NCI-H1417 treated with DMSO at 0.1 percent for 48 hours (cell line): ENCODE data around the gene CACNA1D.
"Not testable (repeated sequence)": the region's sequence is repeated elsewhere in the genome, so short reads cannot be mapped to it uniquely, and the experiment has no call there.

Experiments
- DNase-seq: peaks from one replicate; lab custom pipeline; 2025; lab: John Stamatoyannopoulos, UW

CACNA1D gene

DNA sequence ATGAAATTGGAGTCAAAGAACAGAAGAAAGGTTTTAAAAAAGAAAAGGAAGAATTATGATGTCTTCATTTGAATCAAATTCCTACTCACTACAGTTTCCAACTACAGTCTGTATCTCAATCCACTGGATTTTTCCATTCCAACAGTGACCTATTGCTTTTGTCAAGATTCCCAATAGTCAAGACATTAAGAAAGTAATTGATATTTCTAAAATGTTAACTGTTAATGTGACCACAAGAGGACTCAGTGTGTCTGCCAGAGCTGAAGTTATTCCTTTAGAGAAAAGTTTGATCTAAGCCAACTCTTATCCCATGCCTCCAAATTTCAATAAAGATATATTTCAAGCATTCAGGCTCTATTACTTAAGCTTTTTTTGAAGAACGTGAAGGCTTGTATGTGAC, 163.2 kb downstream of the CACNA1D start:
- no peak for DNase-seq

DNA sequence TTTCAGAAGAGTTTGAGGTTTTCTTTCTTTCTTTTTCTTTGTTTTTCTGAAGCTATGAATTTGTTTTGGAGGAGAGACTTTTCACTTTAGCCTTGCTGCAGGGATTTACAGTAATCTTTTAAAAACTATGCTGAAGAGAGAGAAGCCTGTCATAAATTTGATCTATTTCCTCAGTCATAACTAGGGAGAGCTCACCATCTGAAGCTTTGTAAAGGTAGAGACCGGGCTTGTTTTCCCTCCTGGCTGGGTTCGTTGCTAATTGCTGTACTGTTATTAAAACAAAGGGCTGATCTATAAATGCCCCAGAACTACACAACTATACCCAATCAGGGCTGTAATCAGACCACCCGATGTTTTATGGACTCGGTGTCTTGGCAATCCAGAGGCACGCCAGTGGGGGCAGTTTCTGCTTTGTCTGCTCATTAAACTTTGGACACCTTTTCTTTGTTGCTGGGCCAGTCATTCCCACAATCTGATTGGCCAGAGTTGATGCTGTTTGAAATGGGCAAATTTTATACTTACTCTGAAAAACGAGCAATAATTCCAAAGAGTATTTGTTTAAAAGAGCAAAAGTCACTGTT, 164.3 kb downstream of the CACNA1D start:
- DNase-seq: no peak

DNA sequence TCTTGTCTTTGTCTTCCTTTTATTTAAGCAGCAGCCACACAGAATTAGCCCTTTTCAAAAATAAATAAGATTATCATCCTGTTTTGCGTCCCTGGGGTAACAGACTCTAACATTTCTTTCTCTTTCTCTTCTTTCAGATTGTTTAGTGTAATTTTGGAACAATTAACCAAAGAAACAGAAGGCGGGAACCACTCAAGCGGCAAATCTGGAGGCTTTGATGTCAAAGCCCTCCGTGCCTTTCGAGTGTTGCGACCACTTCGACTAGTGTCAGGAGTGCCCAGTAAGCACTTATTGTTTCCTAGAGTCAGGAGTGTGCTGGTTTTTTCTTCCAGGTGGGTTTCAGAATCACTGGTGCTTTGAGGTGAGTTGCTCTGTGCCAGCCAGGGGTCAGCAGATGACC, 165.6 kb downstream of the CACNA1D start:
- DNase-seq: no peak

DNA sequence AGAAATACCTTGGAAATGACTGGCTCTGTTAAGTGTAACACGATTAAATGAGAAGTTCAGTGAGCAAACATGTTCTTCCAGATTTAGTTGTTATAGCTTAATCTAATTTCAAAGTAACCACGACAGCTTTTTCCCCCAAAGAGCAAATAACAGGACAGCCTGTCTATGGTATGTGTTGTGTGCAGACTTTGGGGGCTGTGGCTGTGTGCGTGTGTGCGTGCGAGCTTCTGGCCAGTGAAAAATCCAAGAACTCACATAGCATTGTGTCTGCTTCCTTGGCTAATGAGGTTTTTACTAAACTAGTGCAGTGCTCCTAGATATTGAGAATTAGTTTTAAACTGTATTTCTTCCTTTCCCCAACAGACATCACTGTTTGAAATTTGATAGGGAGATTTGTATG, 167.1 kb downstream of the CACNA1D start:
- DNase-seq: no peak

DNA sequence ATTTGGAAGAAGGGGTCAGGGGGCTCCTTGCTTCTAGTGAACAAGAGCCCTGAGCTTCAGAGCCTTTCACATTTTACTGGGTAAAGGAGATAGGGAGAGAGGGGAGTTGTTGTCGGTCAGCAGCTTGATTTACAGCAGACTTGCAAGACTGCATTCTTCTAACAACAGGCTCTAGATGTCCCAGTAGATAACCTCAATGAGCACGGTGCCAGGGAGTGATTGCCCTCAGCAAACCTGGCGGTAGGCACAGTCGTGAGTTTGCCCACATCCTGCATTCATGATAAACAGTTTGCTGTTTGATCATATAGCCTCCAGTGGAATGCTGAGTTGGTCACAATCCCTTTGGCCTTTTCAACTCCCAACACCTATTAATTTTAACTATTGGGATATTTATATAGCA, 170.4 kb downstream of the CACNA1D start:
- DNase-seq: not testable (repeated sequence)

DNA sequence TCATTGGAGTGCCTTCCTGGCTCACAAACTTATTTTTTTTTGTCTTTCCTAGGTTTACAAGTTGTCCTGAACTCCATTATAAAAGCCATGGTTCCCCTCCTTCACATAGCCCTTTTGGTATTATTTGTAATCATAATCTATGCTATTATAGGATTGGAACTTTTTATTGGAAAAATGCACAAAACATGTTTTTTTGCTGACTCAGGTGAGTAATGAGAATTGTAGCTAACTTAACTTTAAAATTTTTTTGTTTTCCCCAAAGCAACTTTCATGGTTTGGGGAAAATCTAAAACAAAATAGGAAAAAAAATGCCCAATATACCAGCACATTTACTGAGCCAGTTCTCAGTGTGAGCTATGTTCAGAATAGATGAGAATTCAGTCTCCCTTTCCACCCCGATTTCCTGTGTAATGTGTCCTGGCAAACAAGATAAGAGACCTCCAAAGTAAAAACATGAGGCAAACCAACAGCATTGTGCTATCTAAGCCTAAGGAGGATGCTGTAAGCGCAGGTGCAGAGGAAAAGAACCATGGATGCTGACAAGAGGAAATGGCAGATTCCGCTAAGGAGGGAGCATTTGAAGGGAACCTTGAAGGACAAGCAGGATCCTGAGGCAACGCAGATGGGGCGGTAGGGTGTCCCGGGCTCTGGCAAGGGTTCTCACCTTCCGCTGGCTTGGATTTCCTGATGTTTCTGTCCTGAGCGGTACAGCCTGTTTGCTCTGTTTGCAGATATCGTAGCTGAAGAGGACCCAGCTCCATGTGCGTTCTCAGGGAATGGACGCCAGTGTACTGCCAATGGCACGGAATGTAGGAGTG, 171.4 kb downstream of the CACNA1D start:
- no peak for DNase-seq

DNA sequence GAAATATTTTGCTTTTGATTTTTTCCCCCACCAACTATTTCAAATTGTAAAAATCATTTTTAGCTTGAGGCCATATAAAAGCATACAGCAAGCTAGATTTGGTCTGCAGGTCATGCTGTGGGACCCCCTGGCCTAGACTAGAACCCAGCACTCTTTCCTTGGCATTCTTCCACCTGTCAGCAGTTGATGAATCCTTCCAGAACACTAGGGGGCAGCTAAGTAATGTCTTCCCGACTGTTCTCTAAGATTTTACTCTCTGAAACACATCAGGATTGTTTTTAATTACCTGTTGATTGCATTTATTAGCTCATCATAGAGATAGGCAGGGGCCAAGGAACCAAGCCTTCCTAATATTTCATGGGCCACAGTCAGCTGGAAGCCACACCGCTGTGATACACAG, 174.5 kb downstream of the CACNA1D start:
- no peak for DNase-seq

DNA sequence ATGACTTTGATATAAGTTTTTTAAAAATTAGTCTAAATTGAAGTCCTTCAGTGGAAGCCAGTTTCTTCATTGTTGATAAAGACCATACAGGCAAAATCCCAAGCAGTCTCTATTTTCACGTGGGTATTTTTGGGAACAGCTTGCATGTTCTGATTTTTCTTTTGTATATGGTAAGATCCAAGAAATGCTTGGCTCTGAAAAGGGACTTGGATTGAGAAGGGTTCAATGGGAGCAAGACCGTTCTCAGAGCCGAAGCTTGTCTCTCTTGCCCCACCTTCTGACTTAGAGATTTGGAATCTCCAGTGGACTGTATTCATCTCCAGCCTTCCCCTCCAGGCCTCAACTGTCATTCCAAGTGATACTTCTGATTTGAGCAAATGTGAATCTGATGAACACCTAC, 176.3 kb downstream of the CACNA1D start:
- DNase-seq: no peak

DNA sequence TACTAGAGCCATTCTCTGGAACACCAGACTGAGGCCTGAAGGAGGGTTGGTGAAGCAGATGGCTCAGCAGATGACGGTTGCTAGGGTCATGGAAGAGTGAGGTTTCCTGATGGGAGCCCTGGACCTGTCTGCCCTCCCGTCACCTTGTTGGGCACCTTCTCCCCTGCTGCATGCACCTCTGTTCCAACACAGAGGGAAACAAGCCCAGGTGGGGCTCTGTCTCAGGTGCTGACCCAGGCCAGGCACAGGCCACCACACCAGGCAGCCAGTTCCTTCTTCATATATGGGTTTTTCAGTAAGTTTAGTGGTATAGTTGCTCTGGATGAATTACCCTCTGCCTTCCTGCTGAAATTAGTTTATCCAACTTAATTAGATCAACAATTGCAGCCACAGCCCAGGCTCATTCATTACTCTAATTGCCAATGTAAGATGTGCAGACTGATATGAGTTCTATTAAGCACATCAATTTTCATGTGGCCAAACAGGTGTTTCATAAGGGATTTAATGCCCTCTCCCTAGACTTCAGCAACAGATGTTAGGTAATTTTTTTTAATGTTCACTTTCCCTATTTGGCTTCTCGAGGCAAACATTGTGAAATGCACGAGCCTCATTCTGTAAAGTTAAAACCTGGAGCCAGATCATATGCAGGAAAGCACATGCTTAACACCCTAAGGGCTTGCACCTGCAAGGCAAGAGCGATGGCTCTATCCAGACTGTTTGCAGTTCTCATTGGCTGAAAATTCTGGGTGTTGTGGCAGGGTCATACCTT, 177.0 kb downstream of the CACNA1D start:
- peak; percentile 30 for DNase-seq

DNA sequence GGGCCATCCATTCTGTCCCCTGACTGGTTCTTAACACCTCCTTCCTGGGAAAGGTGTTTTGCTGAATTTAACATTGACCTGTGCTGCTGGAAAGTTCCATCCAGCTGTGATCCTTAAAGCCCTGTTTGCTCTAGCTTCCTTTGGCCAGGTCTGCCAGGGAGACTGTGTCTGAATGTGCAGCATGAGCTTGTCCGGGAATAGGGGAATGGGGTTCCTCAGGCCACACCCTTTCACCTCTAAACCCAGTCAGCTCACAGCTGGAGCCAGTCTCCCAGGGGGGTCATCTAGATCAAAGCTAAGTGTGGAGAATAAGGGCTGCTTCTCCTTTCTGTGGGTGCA, 177.5 kb downstream of the CACNA1D start:
- DNase-seq: no peak

DNA sequence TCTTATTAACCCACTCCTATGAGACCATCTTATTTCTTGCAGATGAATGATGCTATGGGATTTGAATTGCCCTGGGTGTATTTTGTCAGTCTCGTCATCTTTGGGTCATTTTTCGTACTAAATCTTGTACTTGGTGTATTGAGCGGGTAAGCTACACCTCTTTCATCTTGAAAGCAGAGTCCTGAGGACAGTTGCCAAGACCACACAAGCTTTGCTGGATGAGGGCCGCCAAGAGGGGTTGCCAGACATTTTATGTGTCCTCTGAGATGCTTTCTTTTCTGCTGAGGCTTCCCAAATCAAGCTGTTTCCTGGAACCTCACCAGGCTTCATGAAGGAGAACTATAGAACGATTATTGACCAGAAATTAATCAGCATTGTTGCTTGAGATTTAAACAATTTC, 178.6 kb downstream of the CACNA1D start:
- DNase-seq: no peak

DNA sequence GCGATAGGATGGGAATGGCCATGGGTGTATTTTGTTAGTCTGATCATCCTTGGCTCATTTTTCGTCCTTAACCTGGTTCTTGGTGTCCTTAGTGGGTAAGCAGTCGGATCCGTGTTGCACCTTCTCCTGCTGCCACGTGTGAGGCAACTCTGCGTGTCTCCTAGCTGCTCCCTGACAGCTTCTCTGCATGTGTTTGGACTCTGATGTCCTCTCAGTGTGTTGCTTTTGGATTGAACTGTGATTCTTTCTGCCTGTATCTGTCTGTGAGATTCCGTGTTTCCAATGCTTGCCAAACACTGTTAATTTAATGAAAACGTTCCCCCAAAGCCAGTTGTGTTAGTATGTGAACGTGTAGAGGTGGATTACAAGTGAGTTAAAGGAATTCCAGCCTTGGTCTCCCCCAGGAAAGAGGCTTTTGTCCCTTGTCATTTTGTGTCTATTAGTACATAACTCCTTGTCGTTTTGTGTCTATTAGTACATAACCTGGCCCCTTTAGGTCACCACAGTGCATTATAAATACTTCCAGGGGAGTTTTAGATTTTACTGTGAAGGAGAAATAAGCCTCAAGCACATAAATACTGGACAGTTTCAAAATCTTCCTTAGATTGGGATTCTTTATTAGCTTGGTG, 179.4 kb downstream of the CACNA1D start:
- DNase-seq: no peak

DNA sequence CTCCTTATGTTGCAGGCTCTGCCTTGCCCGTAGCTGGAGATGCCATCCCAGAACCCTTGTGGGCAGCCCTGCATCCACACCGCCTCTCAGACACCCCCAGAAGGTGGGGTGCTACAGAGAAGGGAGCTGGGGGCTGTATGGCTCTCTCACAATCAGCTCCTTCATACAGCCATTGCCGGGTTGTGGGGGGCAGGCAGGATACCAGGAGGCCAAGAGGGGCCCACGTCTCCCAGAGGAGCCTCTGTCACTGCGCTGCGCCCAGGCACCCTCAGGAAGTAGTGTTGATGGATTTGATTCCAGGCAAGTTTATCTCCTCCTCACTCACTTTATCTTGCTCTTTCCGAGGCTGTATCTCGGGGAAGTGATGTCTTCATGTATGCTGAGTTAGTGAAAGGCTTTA, 180.2 kb downstream of the CACNA1D start:
- no peak for DNase-seq

DNA sequence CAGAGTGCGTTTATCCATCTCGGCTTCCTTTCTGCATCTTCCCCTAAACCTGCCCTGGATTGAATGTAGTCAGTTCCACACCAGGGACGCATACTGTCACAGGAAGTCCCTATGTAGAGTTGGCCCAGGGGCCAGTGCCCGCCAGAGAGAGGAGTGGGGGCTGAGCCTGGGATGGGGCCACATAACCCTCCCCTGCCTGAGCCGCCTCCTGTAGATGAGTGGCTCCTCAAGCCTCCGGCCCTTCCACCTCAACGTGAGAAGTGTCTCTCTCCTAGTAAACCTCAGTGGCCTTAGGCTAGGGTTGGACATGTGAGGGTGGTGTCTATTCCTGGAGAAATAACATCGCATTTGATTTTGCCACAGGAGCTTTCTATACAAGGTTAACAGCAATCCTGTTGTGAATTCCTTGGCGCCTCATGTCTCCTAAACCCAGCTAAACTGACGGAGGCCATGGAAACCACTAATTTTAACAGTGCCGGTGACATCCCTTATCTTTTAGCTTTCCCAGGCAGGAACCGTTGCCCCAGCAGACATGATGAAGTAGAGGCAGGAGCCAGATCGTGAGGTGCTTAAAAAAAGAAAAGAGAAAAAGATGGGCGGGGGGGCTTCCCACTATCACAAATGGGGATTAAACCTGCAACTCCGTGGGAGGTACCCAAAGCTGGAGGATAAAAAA, 180.7 kb downstream of the CACNA1D start:
- DNase-seq: no peak

DNA sequence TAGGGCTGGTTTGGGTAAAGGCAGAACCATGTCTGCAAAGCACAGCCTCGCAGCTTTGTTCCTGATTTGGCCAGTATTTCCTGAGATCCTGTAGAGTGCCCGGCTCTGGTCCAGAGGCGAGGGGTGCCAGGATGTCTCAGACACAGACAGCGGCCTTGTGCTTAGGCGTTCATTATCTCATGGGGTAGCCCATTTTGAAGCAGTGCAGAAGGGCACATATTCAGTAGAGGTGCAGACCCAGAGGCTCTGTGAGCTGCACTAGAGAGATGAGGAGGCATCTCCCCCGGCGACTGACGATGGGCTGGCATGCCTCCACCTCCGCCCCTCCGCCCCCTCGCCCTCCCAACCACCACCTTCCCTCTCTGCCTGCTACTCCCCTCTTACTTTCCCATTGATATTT, 181.5 kb downstream of the CACNA1D start:
- DNase-seq: no peak

DNA sequence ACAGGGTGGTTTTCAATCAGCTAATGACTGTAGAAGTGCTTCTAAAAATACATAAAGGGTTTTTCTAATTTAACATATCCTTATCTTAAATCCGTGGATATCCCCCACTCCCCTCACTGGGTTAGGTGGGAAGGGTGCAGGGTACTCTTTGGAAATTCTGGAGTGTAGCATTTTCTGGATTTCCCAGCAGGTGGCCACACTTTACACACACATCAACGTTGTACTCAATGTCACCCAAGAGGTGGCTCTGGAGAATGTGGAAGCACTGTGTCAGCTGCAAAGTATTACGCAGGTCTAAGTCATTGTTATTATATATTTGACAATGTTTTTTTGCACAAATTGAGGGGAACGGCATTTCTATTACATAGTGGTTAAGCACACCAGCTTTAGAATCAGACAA, 183.0 kb downstream of the CACNA1D start:
- no peak for DNase-seq

DNA sequence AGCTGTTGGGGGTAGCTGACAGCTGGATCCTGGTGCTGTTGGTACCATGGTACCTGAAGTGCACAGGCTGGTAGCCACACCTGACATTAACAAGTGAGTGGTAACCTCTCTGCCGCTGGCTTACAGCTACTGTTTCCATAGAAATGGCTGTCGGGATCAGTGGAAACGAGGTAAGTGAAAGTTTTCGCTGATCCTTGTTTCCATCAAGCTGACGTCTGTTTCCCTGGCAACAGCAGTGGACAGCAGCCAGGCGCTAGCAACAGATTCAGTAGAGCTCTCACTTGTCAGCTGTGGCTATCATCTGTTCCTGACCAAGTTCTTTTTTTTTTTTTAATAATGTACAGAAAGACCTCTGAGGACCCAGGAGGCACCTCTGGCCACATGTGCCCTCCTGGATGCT, 185.6 kb downstream of the CACNA1D start:
- no peak for DNase-seq

DNA sequence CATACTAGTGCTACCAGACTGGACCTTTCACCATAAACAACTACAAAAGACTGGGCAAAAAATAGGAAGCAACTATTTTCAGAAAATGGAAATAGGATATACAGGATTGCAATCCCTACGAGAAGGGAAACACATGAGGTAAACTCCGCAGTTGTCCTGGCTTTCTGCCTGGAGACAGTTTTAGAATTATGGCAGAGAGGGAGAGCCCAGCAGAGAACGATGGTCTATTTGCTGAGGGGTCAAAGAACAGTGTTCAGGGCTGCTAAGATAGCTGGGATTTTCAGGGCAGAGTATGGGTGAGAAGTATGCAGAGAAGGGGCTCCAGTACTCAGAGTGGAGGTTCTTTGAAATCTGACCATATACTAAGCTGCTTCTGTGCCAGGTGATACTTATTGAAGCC, 188.4 kb downstream of the CACNA1D start:
- no peak for DNase-seq

DNA sequence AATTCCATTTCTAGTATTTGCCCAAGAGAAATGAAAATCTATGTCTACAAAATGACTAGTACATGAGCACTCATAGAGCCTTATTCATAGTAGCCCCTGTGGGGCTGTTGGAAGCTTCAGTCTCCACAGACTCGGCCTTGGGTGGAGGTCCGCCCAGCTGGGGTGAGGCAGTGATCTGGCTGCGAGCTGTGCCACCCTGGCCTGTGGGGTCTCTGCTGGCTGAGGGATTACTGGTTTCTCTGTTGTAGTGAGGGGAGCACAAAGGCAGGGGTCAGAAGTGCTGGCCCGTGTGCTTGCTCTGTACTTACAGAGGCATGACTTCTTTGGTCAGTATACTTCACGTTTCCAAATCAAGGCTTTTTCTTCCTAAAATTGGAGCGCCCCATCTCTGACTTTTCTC, 193.7 kb downstream of the CACNA1D start:
- no peak for DNase-seq

DNA sequence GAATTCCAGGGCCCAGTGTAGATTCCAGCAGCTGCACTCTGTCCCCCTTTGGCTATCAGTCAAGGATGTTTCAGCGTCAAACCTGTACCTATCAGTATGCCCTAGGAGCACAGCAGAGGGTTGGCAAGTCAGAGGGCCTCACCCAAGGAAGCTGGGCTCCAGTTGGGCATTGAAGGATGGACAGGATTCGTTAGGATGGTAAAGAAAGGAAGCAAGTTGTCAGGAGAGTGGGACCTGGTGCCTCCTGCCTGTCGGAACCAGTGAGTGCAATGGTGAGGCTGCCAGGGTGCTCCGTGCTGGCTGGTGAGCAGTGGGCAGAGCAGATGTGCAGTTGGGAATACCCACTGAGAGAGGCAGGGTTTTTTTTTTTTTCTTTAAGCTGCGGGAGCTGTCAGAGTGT, 194.6 kb downstream of the CACNA1D start:
- DNase-seq: no peak

DNA sequence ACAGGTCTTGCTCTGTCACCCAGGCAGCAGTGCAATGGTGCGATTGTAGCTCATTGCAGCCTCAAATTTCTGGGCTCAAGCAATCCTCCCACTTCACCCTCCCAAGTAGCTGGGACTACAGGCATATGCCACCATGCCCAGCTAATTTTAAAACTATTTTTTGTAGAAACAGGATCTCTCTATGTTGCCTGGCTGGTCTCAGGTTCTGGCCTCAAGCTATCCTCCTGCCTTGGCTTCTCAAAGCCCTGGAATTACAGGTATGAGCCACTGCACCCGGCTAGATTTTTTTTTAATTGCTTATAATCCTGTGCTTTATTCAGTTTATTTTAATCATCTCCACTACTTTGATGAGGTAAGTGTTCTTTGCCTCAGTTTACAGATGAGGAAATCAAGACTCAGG, 195.3 kb downstream of the CACNA1D start:
- no peak for DNase-seq

DNA sequence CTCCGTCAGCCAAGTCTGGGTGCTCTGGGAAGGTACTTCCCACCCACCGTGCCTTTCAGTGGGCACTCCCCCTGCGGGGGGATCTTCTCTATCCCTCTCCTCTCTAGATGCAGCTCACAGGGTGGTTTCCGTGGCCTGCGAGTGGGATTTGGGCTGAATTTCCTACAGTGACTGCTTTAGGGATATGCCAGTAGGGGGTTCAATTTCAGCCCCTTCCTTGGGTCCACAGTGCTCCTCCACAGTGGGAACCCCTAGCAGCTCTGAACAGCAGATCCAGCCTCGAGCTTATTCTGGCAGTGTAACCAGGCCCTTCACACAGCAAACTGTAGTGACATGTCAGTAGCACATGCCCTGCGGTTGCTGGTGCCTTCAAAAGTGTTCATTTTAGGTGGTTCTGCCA, 196.1 kb downstream of the CACNA1D start:
- no peak for DNase-seq
